ENCODE measurements around the gene DBN1.

The DBN1 gene

GRCh38 chr5:177468685-177469628 is 4.5 kb downstream of the DBN1 start:
- peaks cover 29% of the 10 kb centered on the region for H3K36me3 ChIP-seq (ENCODE audit: control insufficient read depth, insufficient read depth, low read length, severe bottlenecking)
- peak; percentile 36 for DNase-seq (ENCODE audit: low read depth)
- no peaks in the 10 kb centered on the region for H3K27me3 ChIP-seq (replicated peaks; ENCODE audit: control insufficient read depth, insufficient read depth, low read length)
- H3K4me3 ChIP-seq (ENCODE audit: low read length), result no peak overlapping the region
- peaks cover 38% of the 10 kb centered on the region for H3K4me1 ChIP-seq (ENCODE audit: control insufficient read depth, insufficient read depth, low read length)
- peak overlapping the region; percentile 57 for H3K9ac ChIP-seq (ENCODE audit: low read length)
- H3K9me3 ChIP-seq (ENCODE audit: control insufficient read depth, low read length), result no peaks in the 10 kb centered on the region

GRCh38 chr5:177468329-177468684 is 5.1 kb downstream of the DBN1 start:
- no peak overlapping the region for H3K9ac ChIP-seq (ENCODE audit: low read length)
- no peaks in the 10 kb centered on the region for H3K27me3 ChIP-seq (replicated peaks; ENCODE audit: control insufficient read depth, insufficient read depth, low read length)
- H3K4me3 ChIP-seq (ENCODE audit: low read length), result no peak overlapping the region
- peaks cover 36% of the 10 kb centered on the region for H3K4me1 ChIP-seq (ENCODE audit: control insufficient read depth, insufficient read depth, low read length)
- no peak for DNase-seq (ENCODE audit: low read depth)
- H3K36me3 ChIP-seq (ENCODE audit: control insufficient read depth, insufficient read depth, low read length, severe bottlenecking), result peaks cover 33% of the 10 kb centered on the region
- no peaks in the 10 kb centered on the region for H3K9me3 ChIP-seq (ENCODE audit: control insufficient read depth, low read length)

- Histone ChIP-seq H3K4me3 (ENCODE audit: low read length) (no peak overlapping the region), H3K4me1 (ENCODE audit: control insufficient read depth, insufficient read depth, low read length) (peaks cover 36% of the 10 kb centered on the region), H3K9ac (ENCODE audit: low read length) (no peak overlapping the region), H3K27me3 (replicated peaks; ENCODE audit: control insufficient read depth, insufficient read depth, low read length) (no peaks in the 10 kb centered on the region), H3K9me3 (ENCODE audit: control insufficient read depth, low read length) (no peaks in the 10 kb centered on the region), H3K36me3 (ENCODE audit: control insufficient read depth, insufficient read depth, low read length, severe bottlenecking) (peaks cover 36% of the 10 kb centered on the region)
- no peak for DNase-seq (ENCODE audit: low read depth)
Observed at GRCh38 chr5:177467436-177467835, 6.0 kb downstream of the DBN1 start.

GRCh38 chr5:177466861-177467260 is 6.6 kb downstream of the DBN1 start:
- Histone ChIP-seq H3K9me3 (ENCODE audit: control insufficient read depth, low read length) (no peaks in the 10 kb centered on the region), H3K4me1 (ENCODE audit: control insufficient read depth, insufficient read depth, low read length) (peaks cover 34% of the 10 kb centered on the region), H3K4me3 (ENCODE audit: low read length) (no peak overlapping the region), H3K9ac (ENCODE audit: low read length) (no peak overlapping the region), H3K27me3 (replicated peaks; ENCODE audit: control insufficient read depth, insufficient read depth, low read length) (no peaks in the 10 kb centered on the region), H3K36me3 (ENCODE audit: control insufficient read depth, insufficient read depth, low read length, severe bottlenecking) (peaks cover 39% of the 10 kb centered on the region)
- DNase-seq (ENCODE audit: low read depth), result no peak

GRCh38 chr5:177465044-177465443 is 8.4 kb downstream of the DBN1 start:
- DNase-seq (ENCODE audit: low read depth), result no peak
- no peaks in the 10 kb centered on the region for H3K9me3 ChIP-seq (ENCODE audit: control insufficient read depth, low read length)
- peaks cover 45% of the 10 kb centered on the region for H3K36me3 ChIP-seq (ENCODE audit: control insufficient read depth, insufficient read depth, low read length, severe bottlenecking)
- peaks cover 15% of the 10 kb centered on the region for H3K4me1 ChIP-seq (ENCODE audit: control insufficient read depth, insufficient read depth, low read length)
- H3K4me3 ChIP-seq (ENCODE audit: low read length), result no peak overlapping the region
- H3K9ac ChIP-seq (ENCODE audit: low read length), result no peak overlapping the region
- no peaks in the 10 kb centered on the region for H3K27me3 ChIP-seq (replicated peaks; ENCODE audit: control insufficient read depth, insufficient read depth, low read length)

- Histone ChIP-seq H3K36me3 (ENCODE audit: control insufficient read depth, insufficient read depth, low read length, severe bottlenecking) (peaks cover 58% of the 10 kb centered on the region), H3K27me3 (replicated peaks; ENCODE audit: control insufficient read depth, insufficient read depth, low read length) (no peaks in the 10 kb centered on the region), H3K9me3 (ENCODE audit: control insufficient read depth, low read length) (no peaks in the 10 kb centered on the region), H3K4me1 (ENCODE audit: control insufficient read depth, insufficient read depth, low read length) (no peaks in the 10 kb centered on the region), H3K4me3 (ENCODE audit: low read length) (no peak overlapping the region), H3K9ac (ENCODE audit: low read length) (no peak overlapping the region)
- no peak for DNase-seq (ENCODE audit: low read depth)
Observed at GRCh38 chr5:177462021-177462670, 11.3 kb downstream of the DBN1 start.

- H3K9me3 ChIP-seq (ENCODE audit: control insufficient read depth, low read length), result no peaks in the 10 kb centered on the region
- H3K27me3 ChIP-seq (replicated peaks; ENCODE audit: control insufficient read depth, insufficient read depth, low read length), result no peaks in the 10 kb centered on the region
- H3K4me1 ChIP-seq (ENCODE audit: control insufficient read depth, insufficient read depth, low read length), result peaks cover 13% of the 10 kb centered on the region
- H3K4me3 ChIP-seq (ENCODE audit: low read length), result no peak overlapping the region
- H3K9ac ChIP-seq (ENCODE audit: low read length), result no peak overlapping the region
- peaks cover 43% of the 10 kb centered on the region for H3K36me3 ChIP-seq (ENCODE audit: control insufficient read depth, insufficient read depth, low read length, severe bottlenecking)
- DNase-seq (ENCODE audit: low read depth), result no peak
Observed at GRCh38 chr5:177459819-177460628, 13.4 kb downstream of the DBN1 start.

GRCh38 chr5:177459357-177459756 is 14.1 kb downstream of the DBN1 start:
- H3K36me3 ChIP-seq (ENCODE audit: control insufficient read depth, insufficient read depth, low read length, severe bottlenecking), result peaks cover 42% of the 10 kb centered on the region

GRCh38 chr5:177458912-177459350 is 14.5 kb downstream of the DBN1 start:
- no peak for DNase-seq (ENCODE audit: low read depth)
- Histone ChIP-seq H3K4me3 (ENCODE audit: low read length) (no peak overlapping the region), H3K4me1 (ENCODE audit: control insufficient read depth, insufficient read depth, low read length) (peaks cover 16% of the 10 kb centered on the region), H3K27me3 (replicated peaks; ENCODE audit: control insufficient read depth, insufficient read depth, low read length) (no peaks in the 10 kb centered on the region), H3K36me3 (ENCODE audit: control insufficient read depth, insufficient read depth, low read length, severe bottlenecking) (peaks cover 42% of the 10 kb centered on the region), H3K9ac (ENCODE audit: low read length) (no peak overlapping the region), H3K9me3 (ENCODE audit: control insufficient read depth, low read length) (no peaks in the 10 kb centered on the region)

More at GRCh38 chr5:177459357-177459756, 14.1 kb downstream of the DBN1 start:
- Histone ChIP-seq H3K4me1 (ENCODE audit: control insufficient read depth, insufficient read depth, low read length) (peaks cover 13% of the 10 kb centered on the region), H3K27me3 (replicated peaks; ENCODE audit: control insufficient read depth, insufficient read depth, low read length) (no peaks in the 10 kb centered on the region), H3K4me3 (ENCODE audit: low read length) (no peak overlapping the region), H3K9me3 (ENCODE audit: control insufficient read depth, low read length) (no peaks in the 10 kb centered on the region), H3K9ac (ENCODE audit: low read length) (no peak overlapping the region)
- no peak for DNase-seq (ENCODE audit: low read depth)

GRCh38 chr5:177457852-177458681 is 15.4 kb downstream of the DBN1 start:
- DNase-seq (ENCODE audit: low read depth), result no peak
- Histone ChIP-seq H3K9ac (ENCODE audit: low read length) (no peak overlapping the region), H3K9me3 (ENCODE audit: control insufficient read depth, low read length) (no peaks in the 10 kb centered on the region), H3K27me3 (replicated peaks; ENCODE audit: control insufficient read depth, insufficient read depth, low read length) (no peaks in the 10 kb centered on the region), H3K36me3 (ENCODE audit: control insufficient read depth, insufficient read depth, low read length, severe bottlenecking) (peaks cover 35% of the 10 kb centered on the region), H3K4me3 (ENCODE audit: low read length) (no peak overlapping the region), H3K4me1 (ENCODE audit: control insufficient read depth, insufficient read depth, low read length) (peaks cover 17% of the 10 kb centered on the region)

Data from adipocyte (in vitro differentiated cells).